A673 (cell line): ENCODE data around the gene SOX10. TPM values are rescaled to one million over a fixed set of nuclear protein-coding genes. Genes with fewer than 3 reads are reported as not detected.

Experiments
- BruUV-seq: library from RNA; stranded (reverse); fragments of 400-500 nt; replicated peaks from 2 replicates; lab custom pipeline; 2021; lab: Mats Ljungman, UMichigan
- CTCF ChIA-PET: fragments of 300-600 bp; sonication (Branson Sonifier 250); formaldehyde crosslinking; loops from one replicate; lab custom pipeline; 2022; ENCODE audit warnings: antibody characterized with exemption; lab: Charles Lee
- POLR2A ChIA-PET: fragments of 300-600 bp; sonication (Branson Sonifier 250); formaldehyde crosslinking; loops from one replicate; lab custom pipeline; 2022; ENCODE audit warnings: antibody characterized with exemption; ENCODE audit not compliant: low non-redundant PET; lab: Charles Lee
- DNase-seq: peaks from one replicate; pipeline ENCODE4 v3.0.0-alpha.2; 2015; ENCODE audit warnings: low spot score
- H3K27ac ChIP-seq: fragments of 200-600 bp; sonication (generic); 2 replicates; pipeline ENCODE4 v1.5.1; 2016; ENCODE audit warnings: mixed run types, low read depth, mild to moderate bottlenecking, mixed read lengths, antibody characterized with exemption, low read length; ENCODE audit not compliant: poor library complexity, severe bottlenecking
- H3K27me3 ChIP-seq: fragments of 200-600 bp; sonication (generic); replicated peaks from 2 replicates; pipeline ENCODE4 v1.6.1; 2017; ENCODE audit warnings: mixed run types, low read depth, mild to moderate bottlenecking, mixed read lengths, antibody characterized with exemption, low read length; ENCODE audit not compliant: insufficient read depth, poor library complexity
- H3K36me3 ChIP-seq: fragments of 200-600 bp; sonication (generic); 2 replicates; pipeline ENCODE4 v1.6.1; 2016; ENCODE audit warnings: mixed run types, mild to moderate bottlenecking, mixed read lengths, antibody characterized with exemption, low read length; ENCODE audit not compliant: insufficient read depth, poor library complexity, severe bottlenecking
- H3K4me1 ChIP-seq: fragments of 200-600 bp; sonication (generic); 2 replicates; pipeline ENCODE4 v1.6.1; 2017; ENCODE audit warnings: mixed run types, mild to moderate bottlenecking, mixed read lengths, antibody characterized with exemption, low read length; ENCODE audit not compliant: insufficient read depth, poor library complexity, severe bottlenecking
- H3K4me3 ChIP-seq: fragments of 200-600 bp; sonication (generic); 2 replicates; pipeline ENCODE4 v1.5.1; 2016; ENCODE audit warnings: low read depth, mixed run types, mild to moderate bottlenecking, mixed read lengths, low read length; ENCODE audit not compliant: poor library complexity, severe bottlenecking
- H3K9me3 ChIP-seq: fragments of 200-600 bp; sonication (generic); 2 replicates; pipeline ENCODE4 v1.6.1; 2016; ENCODE audit warnings: mixed run types, low read depth, mild to moderate bottlenecking, mixed read lengths, antibody characterized with exemption, low read length; ENCODE audit not compliant: poor library complexity, severe bottlenecking
- EZH2 ChIP-seq: fragments of 200-600 bp; sonication (generic); IDR thresholded peaks from 2 replicates; pipeline ENCODE4 v1.6.1; 2017; ENCODE audit warnings: borderline replicate concordance, low read depth, mild to moderate bottlenecking, mixed read lengths, antibody characterized with exemption, low read length; ENCODE audit not compliant: poor library complexity, severe bottlenecking
- intact Hi-C: fragments of 100-400 bp; cut with micrococcal nuclease; formaldehyde crosslinking; loops from one replicate; pipeline ENCODE4 v1.10.0; 2022; ENCODE audit not compliant: unreplicated experiment
- total RNA-seq: library from RNA; stranded (reverse); gene quantifications from 2 replicates; pipeline ENCODE4 v1.2.3, GENCODE V29; 2021
- TF ChIP-seq, protein P1 (sequence below): fragments of 300-800, 200-600 bp; sonication (generic); conservative IDR thresholded peaks from 2 replicates; pipeline ENCODE4 v1.5.1; 2017; ENCODE audit warnings: low read depth, mild to moderate bottlenecking, antibody characterized with exemption, low read length, moderate library complexity, mixed read lengths

SOX10 gene
- total RNA-seq, 1 experiment from 2014 or later, result not detected

GRCh38 chr22:38031491-38031890 lies 47.1 kb upstream of the SOX10 start:
- TF ChIP-seq EZH2, result no peak
- TF ChIP-seq, protein P1, sequence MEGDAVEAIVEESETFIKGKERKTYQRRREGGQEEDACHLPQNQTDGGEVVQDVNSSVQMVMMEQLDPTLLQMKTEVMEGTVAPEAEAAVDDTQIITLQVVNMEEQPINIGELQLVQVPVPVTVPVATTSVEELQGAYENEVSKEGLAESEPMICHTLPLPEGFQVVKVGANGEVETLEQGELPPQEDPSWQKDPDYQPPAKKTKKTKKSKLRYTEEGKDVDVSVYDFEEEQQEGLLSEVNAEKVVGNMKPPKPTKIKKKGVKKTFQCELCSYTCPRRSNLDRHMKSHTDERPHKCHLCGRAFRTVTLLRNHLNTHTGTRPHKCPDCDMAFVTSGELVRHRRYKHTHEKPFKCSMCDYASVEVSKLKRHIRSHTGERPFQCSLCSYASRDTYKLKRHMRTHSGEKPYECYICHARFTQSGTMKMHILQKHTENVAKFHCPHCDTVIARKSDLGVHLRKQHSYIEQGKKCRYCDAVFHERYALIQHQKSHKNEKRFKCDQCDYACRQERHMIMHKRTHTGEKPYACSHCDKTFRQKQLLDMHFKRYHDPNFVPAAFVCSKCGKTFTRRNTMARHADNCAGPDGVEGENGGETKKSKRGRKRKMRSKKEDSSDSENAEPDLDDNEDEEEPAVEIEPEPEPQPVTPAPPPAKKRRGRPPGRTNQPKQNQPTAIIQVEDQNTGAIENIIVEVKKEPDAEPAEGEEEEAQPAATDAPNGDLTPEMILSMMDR, result no peak
- no peaks in the 10 kb centered on the region for H3K9me3 ChIP-seq
- H3K27me3 ChIP-seq, result no peaks in the 10 kb centered on the region
- intact Hi-C loops, result no loop called here
- DNase-seq, result no peak
- CTCF ChIA-PET, result no interaction called here
- peaks cover 8% of the 10 kb centered on the region for H3K4me1 ChIP-seq
- no peaks in the 10 kb centered on the region for H3K36me3 ChIP-seq
- H3K4me3 ChIP-seq, result no peak overlapping the region
- POLR2A ChIA-PET, result no interaction called here
- no peak overlapping the region for H3K27ac ChIP-seq
- no TSS peak for BruUV-seq

DNA sequence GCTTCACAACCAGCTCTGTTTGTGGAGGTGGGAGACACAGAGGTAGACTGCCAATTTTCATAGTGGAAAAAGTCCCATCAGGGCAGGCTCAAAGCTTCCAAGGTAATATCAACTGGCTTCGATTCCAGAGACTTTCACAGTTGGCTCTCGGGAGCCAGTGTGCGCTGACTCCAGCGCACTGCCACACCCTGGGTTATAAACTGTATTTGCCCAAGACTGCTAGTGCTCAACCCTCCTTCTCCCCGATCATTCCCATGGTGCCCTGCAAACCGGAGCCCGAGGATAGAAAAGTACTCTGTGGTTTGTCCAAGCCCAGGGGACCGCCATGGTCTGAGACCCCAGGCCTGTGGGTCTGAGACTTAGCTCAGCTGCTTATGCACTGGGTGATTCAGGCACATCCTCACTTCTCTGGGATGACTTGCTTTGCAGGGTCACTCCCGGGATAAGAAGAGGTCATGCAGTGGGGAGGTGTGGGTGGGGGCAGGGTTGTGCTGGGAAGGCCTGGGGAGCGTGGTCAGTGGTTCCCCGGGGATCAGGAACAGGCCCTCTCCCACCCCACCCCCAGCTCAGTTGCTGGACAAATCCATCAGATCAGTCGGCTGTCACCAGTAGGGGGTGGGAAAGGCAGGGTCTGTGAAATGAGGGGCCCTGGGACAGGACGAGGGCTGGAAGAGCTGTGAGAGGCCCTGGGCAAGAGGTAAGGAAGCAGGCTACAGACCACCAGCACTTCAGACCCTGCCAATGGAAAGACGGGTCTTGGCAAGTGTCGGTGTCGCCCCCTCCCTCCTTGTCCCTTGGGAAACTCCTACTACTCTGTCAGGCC lies 46.2 kb upstream of the SOX10 start:
- TF ChIP-seq EZH2, result no peak
- TF ChIP-seq, protein P1, result no peak
- no peak for DNase-seq
- no peaks in the 10 kb centered on the region for H3K36me3 ChIP-seq
- ChIA-PET POLR2A (no interaction called here), CTCF (no interaction called here)
- peaks cover 8% of the 10 kb centered on the region for H3K4me1 ChIP-seq
- H3K9me3 ChIP-seq, result no peaks in the 10 kb centered on the region
- no peak overlapping the region for H3K27ac ChIP-seq
- intact Hi-C loops, result no loop called here
- no peaks in the 10 kb centered on the region for H3K27me3 ChIP-seq
- BruUV-seq, result no TSS peak
- no peak overlapping the region for H3K4me3 ChIP-seq

DNA sequence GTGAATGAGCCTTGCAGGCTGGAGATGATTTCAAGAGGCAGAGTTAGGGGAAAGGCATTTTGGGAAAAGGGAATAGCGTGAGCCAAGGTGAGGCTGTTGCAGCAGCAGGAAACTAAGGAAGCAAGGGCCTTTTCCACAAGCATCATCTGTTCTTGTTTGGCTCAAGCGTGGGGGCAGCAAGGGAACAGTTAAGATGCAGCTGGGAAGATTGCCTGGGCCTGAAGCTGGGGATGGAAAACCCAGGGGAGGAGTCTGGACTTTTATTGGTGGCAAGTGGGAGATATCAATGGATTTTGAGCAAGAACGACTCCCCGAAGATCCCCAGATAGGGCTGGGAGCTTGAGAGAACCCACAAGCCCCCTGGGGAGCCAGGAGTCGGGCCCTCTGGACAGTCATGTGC lies 45.5 kb upstream of the SOX10 start:
- H3K36me3 ChIP-seq, result no peaks in the 10 kb centered on the region
- H3K4me3 ChIP-seq, result no peak overlapping the region
- TF ChIP-seq EZH2, result no peak
- TF ChIP-seq, protein P1, result no peak
- no peak overlapping the region for H3K27ac ChIP-seq
- POLR2A ChIA-PET, result no interaction called here
- no peaks in the 10 kb centered on the region for H3K27me3 ChIP-seq
- H3K9me3 ChIP-seq, result no peaks in the 10 kb centered on the region
- CTCF ChIA-PET, result no interaction called here
- BruUV-seq, result no TSS peak
- no peak for DNase-seq
- intact Hi-C loops, result no loop called here
- H3K4me1 ChIP-seq, result peaks cover 8% of the 10 kb centered on the region
